Activated T-cell treated with anti-CD3 and anti-CD28 coated beads for 48 hours (primary cell): Measurements from ENCODE around the gene RBM19.

Source experiments
- DNase-seq: peaks from one replicate; pipeline ENCODE4 v3.0.0-alpha.2; 2020; ENCODE audit warnings: low read depth

The RBM19 gene

DNA sequence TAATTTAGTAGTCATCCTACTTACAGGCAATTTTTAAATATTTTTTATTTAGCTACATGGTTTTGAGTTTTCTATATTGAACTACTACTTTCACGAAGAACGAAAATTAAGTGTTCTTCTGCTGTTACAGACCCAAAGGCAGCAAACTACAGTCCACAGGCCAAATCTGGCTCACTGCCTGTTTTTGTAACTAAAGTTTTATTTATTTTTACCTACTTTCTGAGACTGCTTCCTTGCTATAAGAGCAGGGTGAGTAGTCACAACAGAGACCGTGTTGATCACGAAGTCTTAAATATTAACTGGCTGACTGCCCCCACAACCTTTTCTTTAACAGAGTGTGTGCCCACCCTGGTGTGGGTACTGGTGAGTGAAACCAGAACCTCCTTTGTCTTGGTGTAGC, 11.6 kb downstream of the RBM19 start:
- DNase-seq: no peak

DNA sequence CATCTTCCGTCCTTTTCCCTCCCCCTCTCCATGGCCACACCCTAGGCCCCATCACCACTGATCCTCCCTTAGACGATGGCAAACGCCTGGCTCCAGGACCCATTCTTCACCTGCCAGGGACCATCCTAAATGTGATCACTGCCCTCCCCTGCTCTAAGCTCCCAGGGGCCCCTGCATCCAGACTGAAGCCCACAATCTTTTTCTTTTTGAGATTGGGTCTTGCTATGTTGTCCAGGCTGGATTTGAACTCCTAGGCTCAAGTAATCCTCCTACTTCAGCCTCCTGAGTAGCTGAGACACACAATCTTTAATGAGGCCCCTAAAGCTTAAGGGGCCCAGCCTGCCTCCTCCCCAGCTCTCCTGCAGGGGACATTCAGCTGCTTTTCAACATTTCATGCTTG, 15.3 kb downstream of the RBM19 start:
- no peak for DNase-seq

GRCh38 chr12:113949321-113950305, 16.5 kb downstream of the RBM19 start:
- no peak for DNase-seq

- DNase-seq: no peak
Measured at GRCh38 chr12:113948151-113948914, 17.8 kb downstream of the RBM19 start.

DNA sequence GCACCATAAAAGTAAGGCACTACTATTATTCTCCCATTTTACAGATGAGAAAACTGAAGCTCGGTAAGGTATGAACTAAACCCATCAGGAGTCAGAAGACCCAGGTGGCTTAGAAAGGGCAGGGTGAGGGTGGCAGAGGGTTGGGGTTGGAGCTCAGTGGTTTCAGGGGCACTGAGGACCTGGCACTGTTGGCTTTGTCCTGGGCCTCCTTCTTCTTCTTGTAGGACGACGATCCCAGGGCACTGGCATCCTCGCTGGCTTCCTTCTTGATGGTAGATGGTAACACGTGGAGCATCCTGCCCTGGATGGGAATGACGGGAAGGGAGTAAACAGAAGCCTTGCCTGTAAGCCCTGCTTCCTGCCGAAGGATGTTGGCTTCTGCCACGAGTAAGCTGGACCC, 19.9 kb downstream of the RBM19 start:
- DNase-seq: no peak

- DNase-seq: no peak
Measured at GRCh38 chr12:113945174-113946173, 20.7 kb downstream of the RBM19 start.

- no peak for DNase-seq
Measured at GRCh38 chr12:113942209-113942608, 23.9 kb downstream of the RBM19 start.

DNA sequence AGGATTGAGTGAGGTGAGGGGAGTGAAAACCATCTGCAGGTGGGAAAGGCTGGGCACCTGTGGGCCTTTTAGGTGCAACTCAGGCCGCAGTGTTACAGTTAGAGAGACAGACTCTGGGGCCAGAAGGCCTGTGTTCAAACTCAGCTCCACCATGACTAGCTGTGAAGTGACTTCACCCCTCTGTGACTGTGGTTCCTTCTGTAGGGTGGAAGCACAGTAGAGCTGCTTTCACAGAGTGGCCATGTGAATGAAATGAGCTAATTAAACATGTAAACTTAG, 25.0 kb downstream of the RBM19 start:
- no peak for DNase-seq

DNA sequence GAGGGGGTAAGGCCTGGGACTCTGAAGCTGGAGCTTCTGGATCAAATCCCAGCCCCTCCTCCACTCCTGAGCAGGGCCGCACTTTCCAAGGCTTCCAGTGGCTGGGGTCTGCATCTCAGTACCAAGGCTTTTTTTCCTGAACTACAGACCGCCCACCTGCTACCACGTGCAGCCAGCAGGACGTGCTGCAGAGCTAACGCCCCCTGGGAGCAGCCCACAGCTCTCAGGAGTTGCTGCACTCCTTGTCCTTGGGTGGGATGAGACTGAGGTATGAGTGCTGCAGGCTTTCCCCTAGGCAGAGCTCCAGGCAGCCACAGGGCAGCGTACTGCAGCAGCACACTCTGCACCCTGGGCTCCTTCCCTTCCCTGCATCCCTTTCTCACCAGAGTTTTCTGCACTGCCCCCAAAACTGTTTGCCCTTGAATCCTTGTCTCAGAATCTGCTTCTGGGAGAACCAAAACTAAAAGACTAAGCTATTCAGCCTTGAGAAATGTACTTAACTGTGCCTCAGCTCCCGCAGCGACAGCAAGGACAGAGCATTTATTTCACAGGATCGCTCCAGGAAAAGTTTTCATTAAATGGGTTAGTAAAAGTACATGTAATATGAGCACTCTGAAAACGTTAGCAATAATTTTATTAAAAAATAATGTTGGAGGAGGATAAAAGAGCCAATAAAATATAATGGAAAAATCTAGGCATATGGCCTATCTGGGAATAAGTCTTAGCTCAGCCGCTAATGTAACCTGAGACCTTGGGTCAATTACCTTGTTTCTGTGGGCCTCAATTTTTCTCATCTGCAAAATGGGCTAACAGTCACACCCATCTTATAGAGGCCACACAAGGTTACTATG, 25.5 kb downstream of the RBM19 start:
- no peak for DNase-seq

- no peak for DNase-seq
Measured at GRCh38 chr12:113939867-113940266, 26.3 kb downstream of the RBM19 start.

DNA sequence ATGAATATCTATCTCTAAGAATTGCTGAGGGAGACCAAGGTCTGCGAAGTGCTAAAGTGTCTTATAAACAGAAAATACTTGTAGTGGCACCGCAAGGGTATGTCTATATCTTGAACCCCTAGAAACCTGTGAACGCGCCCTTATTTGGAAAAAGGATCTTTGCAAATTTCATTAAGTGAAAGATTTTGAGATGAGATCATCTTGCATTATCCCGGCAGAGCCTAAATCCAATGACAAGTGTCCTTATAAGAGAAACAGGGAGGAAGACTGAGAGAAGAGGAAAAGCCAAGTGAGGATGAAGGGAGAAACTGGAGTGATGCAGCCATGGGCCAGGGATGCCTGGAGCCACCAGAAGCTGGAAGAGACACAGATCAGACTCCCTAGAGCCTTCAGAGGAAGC, 27.7 kb downstream of the RBM19 start:
- DNase-seq: no peak

DNA sequence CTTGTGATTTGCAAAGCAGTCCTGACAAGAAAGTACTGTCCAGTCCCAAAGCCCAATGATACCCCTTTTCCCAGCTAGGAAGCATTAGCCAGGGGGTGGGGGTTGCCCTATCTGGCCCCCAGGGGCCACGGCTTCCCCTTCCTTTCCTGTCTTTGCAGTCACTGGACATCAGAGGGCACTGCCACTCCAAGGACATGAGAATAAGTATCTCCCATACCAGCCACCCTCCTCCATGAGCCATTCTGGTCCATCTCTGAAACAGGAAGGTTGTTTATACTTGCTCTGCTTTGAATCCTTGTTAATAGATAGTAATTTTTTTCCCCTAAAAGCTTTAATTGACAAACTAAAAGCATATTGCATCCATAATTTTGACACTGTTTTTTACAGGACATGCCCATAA, 29.7 kb downstream of the RBM19 start:
- DNase-seq: no peak

- no peak for DNase-seq
Measured at GRCh38 chr12:113935459-113935858, 30.7 kb downstream of the RBM19 start.

GRCh38 chr12:113934946-113935345, 31.2 kb downstream of the RBM19 start:
- no peak for DNase-seq

- no peak for DNase-seq
Measured at GRCh38 chr12:113934060-113934814, 31.9 kb downstream of the RBM19 start.

GRCh38 chr12:113933201-113933786, 32.8 kb downstream of the RBM19 start:
- DNase-seq: no peak

GRCh38 chr12:113932381-113933196, 33.5 kb downstream of the RBM19 start:
- no peak for DNase-seq

DNA sequence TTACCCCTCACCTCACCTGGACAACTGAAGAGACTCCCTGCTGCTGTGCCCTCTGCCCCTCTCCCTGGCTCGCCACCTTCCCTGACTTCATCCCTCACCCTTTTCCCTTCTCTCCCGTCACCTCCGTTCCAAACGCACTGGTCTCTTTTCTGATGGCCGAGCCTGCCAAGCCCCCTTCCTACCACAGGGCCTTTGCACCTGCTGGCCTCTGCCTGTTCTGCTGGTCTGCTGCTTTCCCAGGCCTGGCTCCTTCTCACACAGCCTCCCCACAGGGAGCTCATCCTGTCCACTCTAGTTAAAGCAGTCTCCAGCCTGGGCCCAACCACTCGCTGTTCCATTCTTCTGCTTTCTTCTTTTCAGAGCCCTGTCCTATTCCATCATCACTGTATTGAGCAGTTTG, 34.6 kb downstream of the RBM19 start:
- no peak for DNase-seq

DNA sequence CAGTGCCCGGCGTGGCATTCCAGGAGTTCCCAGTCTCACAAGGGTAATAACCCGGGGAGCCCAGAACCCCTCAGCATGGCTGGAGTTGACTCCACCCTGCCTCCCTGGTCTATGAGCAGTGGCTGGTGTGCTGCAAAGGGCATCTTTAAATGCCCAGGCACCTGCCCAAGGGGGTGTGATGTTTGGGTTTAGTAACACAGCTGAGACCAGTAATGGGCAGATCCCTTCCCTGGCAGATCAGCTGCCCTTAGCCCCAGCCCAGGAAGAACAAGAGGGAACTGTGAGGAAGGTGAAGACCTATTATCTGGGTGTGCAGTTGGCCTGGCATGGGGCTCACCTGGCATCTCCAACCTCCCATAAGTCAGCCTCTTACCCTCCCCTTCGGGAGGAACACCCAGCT, 35.9 kb downstream of the RBM19 start:
- DNase-seq: no peak
